ENCODE results near the gene NEGR1. TPM values are rescaled to one million over a fixed set of nuclear protein-coding genes. Genes with fewer than 3 reads are reported as not detected.
"Not testable (repeated sequence)": the region's sequence is repeated elsewhere in the genome, so short reads cannot be mapped to it uniquely, and the experiment has no call there.

NEGR1 gene
- total RNA-seq, 1 experiment from 2014 or later = 0.44 TPM

DNA sequence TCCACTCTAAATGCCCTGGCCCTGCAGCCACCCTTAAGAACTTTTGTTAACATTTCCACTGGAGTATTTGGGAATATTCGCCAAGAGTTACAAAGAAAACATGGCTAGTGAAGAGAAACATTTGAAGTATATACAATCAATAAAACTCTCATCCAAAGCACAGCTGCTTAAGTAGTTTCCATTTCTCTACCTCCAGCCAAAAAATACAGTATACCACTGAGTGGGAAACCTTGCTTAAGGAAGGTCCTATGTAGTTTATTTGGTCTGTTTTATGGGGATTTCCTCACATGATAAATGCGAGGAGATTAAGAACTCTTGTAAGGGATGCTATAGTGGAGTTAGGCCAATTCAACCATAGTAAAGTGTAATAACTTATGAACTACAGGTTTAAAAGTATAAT lies 382.5 kb downstream of the NEGR1 start:
- Histone ChIP-seq H3K4me1 (replicated peaks; ENCODE audit: insufficient read depth) (no peaks in the 10 kb centered on the region), H3K9me3 (ENCODE audit: insufficient read depth, low read depth) (no peaks in the 10 kb centered on the region), H3K27me3 (ENCODE audit: insufficient read depth, low read depth) (no peaks in the 10 kb centered on the region), H4K20me1 (ENCODE audit: insufficient read depth) (no peaks in the 10 kb centered on the region), H3K36me3 (ENCODE audit: low read depth) (no peaks in the 10 kb centered on the region), H3K9me2 (ENCODE audit: insufficient read depth) (no peaks in the 10 kb centered on the region), H2AFZ (no peak overlapping the region), H3K27ac (no peak overlapping the region), H3K4me2 (no peak overlapping the region), H3K4me3 (no peak overlapping the region), H3F3A (ENCODE audit: insufficient read depth, low read depth) (no peaks in the 10 kb centered on the region), H3K79me2 (ENCODE audit: low read depth) (no peaks in the 10 kb centered on the region)
- CTCF ChIA-PET = no interaction called here
- DNase-seq = no peak
- TF ChIP-seq EZH2 (IDR thresholded peaks at IDR 0.05; ENCODE audit: low read depth) = no peak
- TF ChIP-seq, protein P1, sequence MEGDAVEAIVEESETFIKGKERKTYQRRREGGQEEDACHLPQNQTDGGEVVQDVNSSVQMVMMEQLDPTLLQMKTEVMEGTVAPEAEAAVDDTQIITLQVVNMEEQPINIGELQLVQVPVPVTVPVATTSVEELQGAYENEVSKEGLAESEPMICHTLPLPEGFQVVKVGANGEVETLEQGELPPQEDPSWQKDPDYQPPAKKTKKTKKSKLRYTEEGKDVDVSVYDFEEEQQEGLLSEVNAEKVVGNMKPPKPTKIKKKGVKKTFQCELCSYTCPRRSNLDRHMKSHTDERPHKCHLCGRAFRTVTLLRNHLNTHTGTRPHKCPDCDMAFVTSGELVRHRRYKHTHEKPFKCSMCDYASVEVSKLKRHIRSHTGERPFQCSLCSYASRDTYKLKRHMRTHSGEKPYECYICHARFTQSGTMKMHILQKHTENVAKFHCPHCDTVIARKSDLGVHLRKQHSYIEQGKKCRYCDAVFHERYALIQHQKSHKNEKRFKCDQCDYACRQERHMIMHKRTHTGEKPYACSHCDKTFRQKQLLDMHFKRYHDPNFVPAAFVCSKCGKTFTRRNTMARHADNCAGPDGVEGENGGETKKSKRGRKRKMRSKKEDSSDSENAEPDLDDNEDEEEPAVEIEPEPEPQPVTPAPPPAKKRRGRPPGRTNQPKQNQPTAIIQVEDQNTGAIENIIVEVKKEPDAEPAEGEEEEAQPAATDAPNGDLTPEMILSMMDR (conservative IDR thresholded peaks at IDR 0.05) = no peak
- no TSS peak for BruUV-seq (replicated peaks)
- POLR2A ChIA-PET (ENCODE audit: unreplicated experiment) = no interaction called here
- intact Hi-C loops (cut with micrococcal nuclease; ENCODE audit: unreplicated experiment) = no loop called here

DNA sequence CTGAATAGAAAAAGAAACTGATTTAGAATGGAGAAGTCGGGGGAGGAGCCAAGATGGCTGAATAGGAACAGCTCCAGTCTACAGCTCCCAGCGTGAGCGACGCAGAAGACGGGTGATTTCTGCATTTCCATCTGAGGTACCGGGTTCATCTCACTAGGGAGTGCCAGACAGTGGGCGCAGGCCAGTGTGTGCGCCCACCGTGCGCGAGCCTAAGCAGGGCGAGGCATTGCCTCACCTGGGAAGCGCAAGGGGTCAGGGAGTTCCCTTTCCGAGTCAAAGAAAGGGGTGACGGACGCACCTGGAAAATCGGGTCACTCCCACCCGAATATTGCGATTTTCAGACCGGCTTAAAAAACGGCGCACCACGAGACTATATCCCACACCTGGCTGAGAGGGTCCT lies 394.2 kb downstream of the NEGR1 start:
- TSS peak; percentile 47 for BruUV-seq (replicated peaks)
- Histone ChIP-seq H3K4me3 (peak overlapping the region; percentile 54), H3K4me2 (peak overlapping the region; percentile 64), H2AFZ (peak overlapping the region; percentile 74)
- POLR2A ChIA-PET (ENCODE audit: unreplicated experiment); H3K9me3 ChIP-seq (ENCODE audit: insufficient read depth, low read depth); CTCF ChIA-PET; H3K9me2 ChIP-seq (ENCODE audit: insufficient read depth); H3K27me3 ChIP-seq (ENCODE audit: insufficient read depth, low read depth); H4K20me1 ChIP-seq (ENCODE audit: insufficient read depth); H3K79me2 ChIP-seq (ENCODE audit: low read depth); H3K27ac ChIP-seq; intact Hi-C loops (cut with micrococcal nuclease; ENCODE audit: unreplicated experiment); H3F3A ChIP-seq (ENCODE audit: insufficient read depth, low read depth); H3K4me1 ChIP-seq (replicated peaks; ENCODE audit: insufficient read depth); H3K36me3 ChIP-seq (ENCODE audit: low read depth): not testable (repeated sequence)
- DNase-seq = peak in 1 of 2 experiments; percentile 34

DNA sequence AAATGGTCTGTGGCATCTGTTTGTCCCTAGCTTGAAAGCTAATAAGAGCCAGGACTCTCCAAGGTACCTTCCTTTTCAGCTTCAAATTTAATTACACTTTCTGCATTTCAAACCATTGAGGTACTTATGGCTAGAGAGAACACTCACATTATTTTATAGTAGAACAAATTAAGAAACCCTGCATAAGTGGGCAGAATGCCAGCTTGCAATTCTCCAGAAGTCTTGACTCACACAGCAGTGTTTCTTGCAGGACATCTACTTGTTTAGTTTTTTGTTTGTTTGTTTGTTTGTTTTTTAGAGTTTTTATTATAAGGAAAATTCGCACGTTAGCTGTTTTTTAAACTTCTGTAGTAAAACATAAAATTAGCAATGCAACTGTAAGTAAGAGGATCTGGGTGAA lies 397.2 kb downstream of the NEGR1 start:
- no peaks in the 10 kb centered on the region for H3F3A ChIP-seq (ENCODE audit: insufficient read depth, low read depth)
- no peaks in the 10 kb centered on the region for H3K9me2 ChIP-seq (ENCODE audit: insufficient read depth)
- no peak for DNase-seq
- no peaks in the 10 kb centered on the region for H3K4me1 ChIP-seq (replicated peaks; ENCODE audit: insufficient read depth)
- intact Hi-C loops (cut with micrococcal nuclease; ENCODE audit: unreplicated experiment) = no loop called here
- no peak overlapping the region for H2AFZ ChIP-seq
- H3K27ac ChIP-seq = no peak overlapping the region
- ChIA-PET POLR2A (ENCODE audit: unreplicated experiment) (no interaction called here), CTCF (no interaction called here)
- TF ChIP-seq, protein P1 (conservative IDR thresholded peaks at IDR 0.05) = no peak
- no peak for TF ChIP-seq EZH2 (IDR thresholded peaks at IDR 0.05; ENCODE audit: low read depth)
- no peaks in the 10 kb centered on the region for H3K27me3 ChIP-seq (ENCODE audit: insufficient read depth, low read depth)
- no peaks in the 10 kb centered on the region for H4K20me1 ChIP-seq (ENCODE audit: insufficient read depth)
- no peaks in the 10 kb centered on the region for H3K9me3 ChIP-seq (ENCODE audit: insufficient read depth, low read depth)
- no peaks in the 10 kb centered on the region for H3K79me2 ChIP-seq (ENCODE audit: low read depth)
- no TSS peak for BruUV-seq (replicated peaks)
- no peak overlapping the region for H3K4me3 ChIP-seq
- H3K4me2 ChIP-seq = no peak overlapping the region
- no peaks in the 10 kb centered on the region for H3K36me3 ChIP-seq (ENCODE audit: low read depth)

DNA sequence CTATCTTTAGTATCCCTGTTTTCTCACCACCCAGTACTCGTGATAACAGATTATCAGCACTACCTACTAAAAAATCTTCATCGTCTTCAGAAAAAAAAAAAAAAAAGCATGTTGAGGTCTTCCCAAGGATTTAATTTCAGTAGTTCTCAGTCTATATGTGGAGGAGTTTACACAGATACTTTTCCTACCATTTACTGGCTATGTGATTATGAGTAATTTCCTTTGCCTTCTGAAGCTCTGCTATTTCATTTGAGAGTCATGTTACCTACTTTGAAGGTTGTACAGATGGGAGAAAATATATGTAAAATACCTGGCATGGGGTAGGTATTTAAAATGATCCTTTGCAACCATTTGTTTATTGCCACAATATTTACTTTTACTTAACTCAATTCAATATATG lies 399.7 kb downstream of the NEGR1 start:
- Histone ChIP-seq H3K36me3 (ENCODE audit: low read depth) (no peaks in the 10 kb centered on the region), H4K20me1 (ENCODE audit: insufficient read depth) (no peaks in the 10 kb centered on the region), H3K27ac (no peak overlapping the region), H3K27me3 (ENCODE audit: insufficient read depth, low read depth) (no peaks in the 10 kb centered on the region), H3K4me1 (replicated peaks; ENCODE audit: insufficient read depth) (no peaks in the 10 kb centered on the region), H3K9me2 (ENCODE audit: insufficient read depth) (no peaks in the 10 kb centered on the region), H2AFZ (no peak overlapping the region), H3F3A (ENCODE audit: insufficient read depth, low read depth) (no peaks in the 10 kb centered on the region), H3K4me2 (no peak overlapping the region), H3K4me3 (no peak overlapping the region), H3K9me3 (ENCODE audit: insufficient read depth, low read depth) (no peaks in the 10 kb centered on the region), H3K79me2 (ENCODE audit: low read depth) (no peaks in the 10 kb centered on the region)
- POLR2A ChIA-PET (ENCODE audit: unreplicated experiment) = no interaction called here
- no peak for DNase-seq
- TF ChIP-seq EZH2 (IDR thresholded peaks at IDR 0.05; ENCODE audit: low read depth) = no peak
- TF ChIP-seq, protein P1 (conservative IDR thresholded peaks at IDR 0.05) = no peak
- CTCF ChIA-PET = no interaction called here
- intact Hi-C loops (cut with micrococcal nuclease; ENCODE audit: unreplicated experiment) = no loop called here
- no TSS peak for BruUV-seq (replicated peaks)

All from PC-9 (cell line).